ENCODE results near the gene TEX36. TPM values are rescaled to one million over a fixed set of nuclear protein-coding genes. Genes with fewer than 3 reads are reported as not detected.

The TEX36 gene
- total and polyA plus RNA-seq, 3 donors from 2014 or later = 14.9 to 41.5 (median 24.6) TPM

DNA sequence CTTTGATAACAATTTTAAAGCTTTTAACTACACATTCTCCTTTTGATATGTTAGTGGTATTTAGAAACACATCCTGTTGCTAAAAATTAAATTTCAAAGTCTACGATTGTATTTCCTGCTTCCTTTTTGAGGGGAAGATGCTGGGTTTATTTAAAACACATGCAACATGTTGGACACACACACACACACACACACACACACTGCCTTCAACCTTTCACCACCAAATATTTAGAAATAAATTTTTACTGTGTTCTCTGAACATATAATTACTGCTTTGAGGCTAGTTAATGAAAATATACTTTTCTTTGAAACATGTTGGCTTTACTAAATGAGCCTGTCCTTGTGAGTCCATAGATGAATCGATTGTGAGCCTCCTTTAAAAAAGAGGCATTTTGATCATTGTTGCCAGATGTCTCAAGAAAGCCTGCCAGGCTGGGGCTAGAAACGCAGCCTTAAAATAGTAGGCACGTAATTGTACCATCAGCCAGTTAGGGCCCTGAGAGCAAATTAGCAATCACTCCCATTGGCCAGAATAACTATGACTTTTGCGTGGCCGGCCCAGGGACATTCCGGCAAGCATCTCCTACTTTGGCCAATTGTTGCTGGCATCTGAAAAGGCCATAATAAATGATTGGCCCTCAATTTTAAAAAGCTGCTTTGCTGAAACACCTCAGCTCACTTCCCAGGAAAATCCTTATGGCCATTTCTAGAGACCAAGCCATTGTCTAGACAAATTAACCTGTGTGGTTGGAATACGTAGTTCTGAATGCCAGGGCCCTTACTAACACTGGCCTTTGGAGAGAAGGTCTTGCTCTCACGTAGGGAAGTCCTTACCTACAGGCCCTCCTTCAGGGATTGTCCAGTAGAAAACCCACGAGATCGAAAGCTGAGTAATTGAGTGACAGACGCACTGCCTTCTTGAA is 9.9 kb upstream of the TEX36 start:
- no peaks in the 10 kb centered on the region for H3K4me1 ChIP-seq
- H3K27me3 ChIP-seq = peaks cover 3% of the 10 kb centered on the region
- no peaks in the 10 kb centered on the region for H3K9me3 ChIP-seq
- WGBS, 2 donors = 79 to 90% methylated on average over 12 of the region's 12 CpGs
- H3K27ac ChIP-seq = no peak overlapping the region
- DNase-seq = no peak
- no peak for TF ChIP-seq POLR2A (IDR thresholded peaks at IDR 0.05)
- no peak for TF ChIP-seq CTCF (IDR thresholded peaks at IDR 0.05)
- intact Hi-C loops (cut with DNase I; ENCODE audit: low total_unique reads) = no loop called here
- H3K4me3 ChIP-seq = no peak overlapping the region
- H3K36me3 ChIP-seq (ENCODE audit: low read depth, missing control alignments) = no peaks in the 10 kb centered on the region

DNA sequence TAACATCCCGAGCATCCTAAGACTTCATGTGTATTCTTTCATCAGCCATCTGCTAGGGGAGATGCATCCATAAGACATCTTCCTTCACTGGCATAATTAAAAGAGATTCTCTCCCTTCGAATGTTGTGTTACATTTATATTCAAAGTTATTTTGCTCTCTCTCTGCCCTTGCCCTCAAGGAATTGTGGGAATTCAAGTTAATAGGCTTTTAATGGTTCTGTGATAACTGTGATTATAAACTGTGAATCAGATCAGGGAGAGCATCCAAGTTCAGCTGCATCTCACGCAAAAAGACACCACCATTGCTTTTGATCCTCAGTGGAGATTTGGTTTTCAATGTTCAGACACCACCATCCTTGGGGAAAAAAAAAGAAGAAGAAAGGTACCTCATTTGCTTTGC is 9.2 kb upstream of the TEX36 start:
- H3K27ac ChIP-seq = no peak overlapping the region
- no peak for DNase-seq
- TF ChIP-seq CTCF (IDR thresholded peaks at IDR 0.05) (no peak), POLR2A (IDR thresholded peaks at IDR 0.05) (no peak)
- WGBS, 2 donors = 56 to 84% methylated on average over 3 of the region's 3 CpGs
- H3K36me3 ChIP-seq (ENCODE audit: low read depth, missing control alignments) = no peaks in the 10 kb centered on the region
- no peak overlapping the region for H3K4me3 ChIP-seq
- H3K27me3 ChIP-seq = peaks cover 3% of the 10 kb centered on the region
- no peaks in the 10 kb centered on the region for H3K4me1 ChIP-seq
- no peaks in the 10 kb centered on the region for H3K9me3 ChIP-seq
- intact Hi-C loops (cut with DNase I; ENCODE audit: low total_unique reads) = no loop called here

DNA sequence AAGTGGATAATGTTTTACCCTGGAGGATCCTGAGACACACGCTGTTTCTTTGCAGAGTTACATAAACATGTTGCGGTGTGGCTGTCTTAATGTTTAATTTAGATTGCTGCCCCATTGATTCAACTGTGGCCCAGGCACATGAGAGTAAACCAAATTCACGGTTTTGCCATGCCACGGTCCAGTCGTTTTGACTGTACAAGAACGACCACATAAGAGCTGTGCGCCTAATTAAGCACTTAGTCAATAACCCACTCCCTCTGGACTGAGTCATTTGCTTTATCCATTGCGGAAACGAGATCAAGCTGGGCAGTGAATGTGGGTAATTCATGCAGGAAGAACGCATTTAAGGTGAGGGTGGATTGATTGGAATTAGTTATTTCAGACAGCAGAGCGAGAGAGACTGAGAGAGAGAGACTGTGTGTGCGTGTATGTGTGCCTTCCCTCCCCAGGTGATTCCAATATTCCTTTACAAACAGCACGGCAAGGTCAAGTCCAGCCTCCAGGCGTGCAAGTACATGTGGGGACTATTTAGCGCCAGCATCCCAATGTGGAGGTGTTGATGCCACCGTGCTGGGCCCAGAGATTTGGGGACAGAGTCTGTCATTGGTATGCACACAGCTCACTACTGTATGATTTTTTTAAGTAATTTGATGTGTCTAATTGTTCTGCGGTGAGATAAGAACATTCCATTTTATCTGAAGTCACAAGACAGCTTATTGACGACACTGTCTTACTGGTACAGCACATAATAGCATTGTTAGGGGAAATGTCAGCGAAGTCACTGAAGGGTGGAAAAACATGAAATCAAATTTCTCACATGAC is 8.4 kb upstream of the TEX36 start:
- TF ChIP-seq POLR2A (IDR thresholded peaks at IDR 0.05) (no peak), CTCF (IDR thresholded peaks at IDR 0.05) (no peak)
- H3K4me1 ChIP-seq = no peaks in the 10 kb centered on the region
- DNase-seq = no peak
- H3K27ac ChIP-seq = no peak overlapping the region
- H3K36me3 ChIP-seq (ENCODE audit: low read depth, missing control alignments) = no peaks in the 10 kb centered on the region
- H3K4me3 ChIP-seq = no peak overlapping the region
- H3K27me3 ChIP-seq = peaks cover 3% of the 10 kb centered on the region
- 89% methylated on average over 19 of the region's 19 CpGs for WGBS, 2 donors
- intact Hi-C loops (cut with DNase I; ENCODE audit: low total_unique reads) = no loop called here
- no peaks in the 10 kb centered on the region for H3K9me3 ChIP-seq

GRCh38 chr10:125689955-125690569 is 7.1 kb upstream of the TEX36 start:
- no peak for DNase-seq

More at GRCh38 chr10:125689955-125690569, 7.1 kb upstream of the TEX36 start:
- H3K4me1 ChIP-seq = no peaks in the 10 kb centered on the region
- peaks cover 3% of the 10 kb centered on the region for H3K27me3 ChIP-seq
- no peak for TF ChIP-seq CTCF (IDR thresholded peaks at IDR 0.05)
- TF ChIP-seq POLR2A (IDR thresholded peaks at IDR 0.05) = no peak
- 62 to 71% methylated on average over 5 to 8 of the region's 8 CpGs for WGBS, 2 donors
- H3K9me3 ChIP-seq = no peaks in the 10 kb centered on the region
- H3K4me3 ChIP-seq = no peak overlapping the region
- H3K36me3 ChIP-seq (ENCODE audit: low read depth, missing control alignments) = no peaks in the 10 kb centered on the region
- no peak overlapping the region for H3K27ac ChIP-seq
- intact Hi-C loops (cut with DNase I; ENCODE audit: low total_unique reads) = no loop called here

Measured in testis (tissue), 3 donors.